HepG2 (cell line): ENCODE results near the gene EPHA1. TPM values are rescaled to one million over a fixed set of nuclear protein-coding genes. Genes with fewer than 3 reads are reported as not detected.

Experiments used
- ATAC-seq: fragments of 200-7000 bp; cut with Tn5 transposase; 3 replicates; pipeline ENCODE4 v1.9.1; 2020; ENCODE audit warnings: mild to moderate bottlenecking, moderate library complexity
- BruUV-seq: library from RNA; stranded (reverse); fragments of 400-500 nt; replicated peaks from 2 replicates; lab custom pipeline; 2021; lab: Mats Ljungman, UMichigan
- CTCF ChIA-PET: fragments of 300-600 bp; formaldehyde crosslinking; extraction: SDS; loops from one replicate; lab custom pipeline; 2021; ENCODE audit warnings: low total read pairs, inconsistent platforms, low intra/inter-chr PET ratio; lab: Yijun Ruan, JAX
- POLR2A ChIA-PET: fragments of 350-600 bp; sonication (Branson Sonifier 250); formaldehyde crosslinking; loops from one replicate; lab custom pipeline; 2020; ENCODE audit warnings: antibody characterized with exemption, inconsistent platforms; lab: Yijun Ruan, JAX
- DNase-seq: peaks from one replicate; pipeline ENCODE4 v3.0.0-alpha.2; 2015; ENCODE audit warnings: low spot score
- FAIRE-seq: peaks from 3 replicates; lab custom pipeline; 2011; peaks lifted over from hg19 to GRCh38; lab: Jason Lieb, UNC
- H2AFZ ChIP-seq: one replicate; pipeline ENCODE4 v1.6.1; 2011; ENCODE audit warnings: low read length, inconsistent platforms
- H3K27ac ChIP-seq: fragments of 300-600 bp; 3 replicates; pipeline ENCODE4 v1.8.0; 2011; ENCODE audit warnings: mixed run types, mild to moderate bottlenecking, mixed read lengths, low read length, inconsistent platforms; ENCODE audit not compliant: insufficient read depth; ENCODE audit errors: extremely low read length
- H3K27me3 ChIP-seq, 2 experiments: fragments of 200-600 bp in 1 of 2; 2 replicates in 1 of 2; 3 replicates in 1 of 2; pipeline versions ENCODE4 v1.6.0 to v1.8.0; 2011; ENCODE audit warnings: low read length in 2 of 2, mild to moderate bottlenecking in 2 of 2, moderate library complexity in 2 of 2, inconsistent platforms in 1 of 2; ENCODE audit not compliant: insufficient read depth in 2 of 2, control insufficient read depth in 1 of 2
- H3K36me3 ChIP-seq, 2 experiments: fragments of 200-600 bp in 1 of 2; replicated peaks in 1 of 2; 2 replicates in 1 of 2; 3 replicates in 1 of 2; pipeline versions ENCODE4 v1.5.1 to v1.8.0; 2011; ENCODE audit warnings: low read length in 2 of 2, inconsistent platforms in 1 of 2; ENCODE audit not compliant: insufficient read depth in 2 of 2, control insufficient read depth in 1 of 2
- H3K4me1 ChIP-seq: 2 replicates; pipeline ENCODE4 v1.5.1; 2012; ENCODE audit warnings: low read length, inconsistent platforms; ENCODE audit not compliant: insufficient read depth
- H3K4me2 ChIP-seq: 2 replicates; pipeline ENCODE4 v1.6.0; 2011; ENCODE audit warnings: low read depth, low read length, inconsistent platforms
- H3K4me3 ChIP-seq, 3 experiments: fragments of 200-600 bp in 1 of 3; sonication (generic), shearing (Covaris generic) in 1 of 3; replicated peaks in 1 of 3; 2 replicates each; pipeline ENCODE4 v1.5.1; 2011 to 2016; ENCODE audit warnings: low read length in 3 of 3, inconsistent platforms in 2 of 3, low read depth in 2 of 3, mild to moderate bottlenecking in 2 of 3, control low read depth in 1 of 3, mixed read lengths in 1 of 3; ENCODE audit not compliant: insufficient read depth in 1 of 3
- H3K79me2 ChIP-seq: one replicate; pipeline ENCODE4 v1.6.1; 2011; ENCODE audit warnings: low read length, inconsistent platforms; ENCODE audit not compliant: insufficient read depth
- H3K9ac ChIP-seq: 2 replicates; pipeline ENCODE4 v1.6.0; 2011; ENCODE audit warnings: mild to moderate bottlenecking, low read depth, low read length, inconsistent platforms; ENCODE audit not compliant: insufficient read depth
- H3K9me3 ChIP-seq: 2 replicates; pipeline ENCODE4 v1.5.1; 2012; ENCODE audit warnings: mild to moderate bottlenecking, low read length
- H4K20me1 ChIP-seq: 2 replicates; pipeline ENCODE4 v1.6.0; 2011; ENCODE audit warnings: inconsistent platforms, mild to moderate bottlenecking, low read length, moderate library complexity; ENCODE audit not compliant: insufficient read depth
- ARID2 ChIP-seq: sonication (generic); formaldehyde crosslinking; IDR thresholded peaks from 2 replicates; pipeline ENCODE4 v1.8.1; 2022; ENCODE audit warnings: mild to moderate bottlenecking, missing genetic modification reagents, borderline replicate concordance
- EZH2 ChIP-seq: conservative IDR thresholded peaks from 2 replicates; pipeline ENCODE4 v1.6.1; 2012; ENCODE audit warnings: mild to moderate bottlenecking, low read depth, low read length, moderate library complexity
- MBD4 ChIP-seq: IDR thresholded peaks from 2 replicates; pipeline ENCODE4 v1.6.1; 2012; ENCODE audit warnings: low read length, inconsistent platforms, borderline replicate concordance
- NFAT5 ChIP-seq: sonication (generic); formaldehyde crosslinking; IDR thresholded peaks from 2 replicates; pipeline ENCODE4 v1.4.0; 2020; ENCODE audit warnings: missing genetic modification reagents
- NFIB ChIP-seq: sonication (generic); formaldehyde crosslinking; IDR thresholded peaks from 2 replicates; pipeline ENCODE4 v1.9.0; 2021; ENCODE audit warnings: missing genetic modification reagents, mild to moderate bottlenecking, borderline replicate concordance
- ONECUT2 ChIP-seq: sonication (generic); formaldehyde crosslinking; IDR thresholded peaks from 2 replicates; pipeline ENCODE4 v1.4.0; 2020; ENCODE audit warnings: missing genetic modification reagents
- POLR2AphosphoS2 ChIP-seq: IDR thresholded peaks from 2 replicates; pipeline ENCODE4 v1.6.1; 2011; ENCODE audit warnings: low read depth, low read length, improper control_type of control experiment
- SMYD3 ChIP-seq: sonication (generic); formaldehyde crosslinking; IDR thresholded peaks from 2 replicates; pipeline ENCODE4 v1.8.1; 2023; ENCODE audit warnings: mild to moderate bottlenecking, missing genetic modification reagents
- STAG1 ChIP-seq: sonication (generic); formaldehyde crosslinking; IDR thresholded peaks from 2 replicates; pipeline ENCODE4 v1.4.0; 2020; ENCODE audit warnings: missing genetic modification reagents
- TERF1 ChIP-seq: sonication (generic); formaldehyde crosslinking; IDR thresholded peaks from 2 replicates; pipeline ENCODE4 v1.8.0; 2022; ENCODE audit warnings: mild to moderate bottlenecking, missing genetic modification reagents, moderate library complexity
- TIGD3 ChIP-seq: sonication (generic); formaldehyde crosslinking; IDR thresholded peaks from 2 replicates; pipeline ENCODE4 v1.5.1; 2020; ENCODE audit warnings: mild to moderate bottlenecking, missing genetic modification reagents, borderline replicate concordance
- TRIM24 ChIP-seq: sonication (generic); formaldehyde crosslinking; IDR thresholded peaks from 2 replicates; pipeline ENCODE4 v1.8.0; 2022; ENCODE audit warnings: mild to moderate bottlenecking, missing genetic modification reagents
- YY1 ChIP-seq: IDR thresholded peaks from 2 replicates; pipeline ENCODE4 v1.6.1; 2011; ENCODE audit warnings: low read length, low read depth, moderate library complexity, mild to moderate bottlenecking; ENCODE audit not compliant: insufficient read depth, insufficient replicate concordance
- ZNF264 ChIP-seq: sonication (generic); formaldehyde crosslinking; IDR thresholded peaks from 2 replicates; pipeline ENCODE4 v1.4.0; 2020; ENCODE audit warnings: missing genetic modification reagents
- ZNF34 ChIP-seq: sonication (generic); formaldehyde crosslinking; IDR thresholded peaks from 2 replicates; pipeline ENCODE4 v1.4.0; 2020; ENCODE audit warnings: mild to moderate bottlenecking, missing genetic modification reagents, borderline replicate concordance
- ZNF704 ChIP-seq: sonication (generic); formaldehyde crosslinking; IDR thresholded peaks from 2 replicates; pipeline ENCODE4 v1.8.1; 2023; ENCODE audit warnings: mild to moderate bottlenecking, inconsistent platforms, moderate library complexity, missing genetic modification reagents, borderline replicate concordance
- ZNF75D ChIP-seq: sonication (generic); formaldehyde crosslinking; IDR thresholded peaks from 2 replicates; pipeline ENCODE4 v1.8.1; 2023; ENCODE audit warnings: missing genetic modification reagents, mild to moderate bottlenecking, borderline replicate concordance
- WGBS: methylation state at CpG from one replicate; pipeline ENCODE4 v1.1.6; 2017; ENCODE audit warnings: low lambda C conversion rate; 5-methylcytosine and 5-hydroxymethylcytosine counted together
- in situ Hi-C: cut with HindIII; loops from 2 replicates; pipeline ENCODE4 v1.10.0; 2017; ENCODE audit warnings: low pct_unique_long_range_greater_than_20kb; ENCODE audit not compliant: extremely low pct_ligation_motif_present
- intact Hi-C: fragments of 100-400 bp; cut with micrococcal nuclease; formaldehyde crosslinking; loops from one replicate; pipeline ENCODE4 v1.10.0; 2022; ENCODE audit not compliant: unreplicated experiment
- polyA plus RNA-seq, 8 experiments: library from polyadenylated mRNA; depleted of rRNA in 3 of 8; stranded (reverse) in 7 of 8; unstranded in 1 of 8; fragments of >200 nt; fragmentation: Illumina TruSeq in 4 of 8; extraction: Trizol in 4 of 8; gene quantifications; 2 replicates each; pipeline versions ENCODE4 v1.2.1 to v1.2.3, GENCODE V29; 2011 to 2016; ENCODE audit warnings: low read depth in 4 of 8, missing spikeins in 1 of 8, mixed read lengths in 1 of 8; ENCODE audit not compliant: insufficient read depth in 1 of 8
- total RNA-seq, 5 experiments: library from RNA; depleted of rRNA; stranded (reverse); fragments of >200 nt; fragmentation: Illumina TruSeq; extraction: Trizol; gene quantifications; 2 replicates each; pipeline ENCODE4 v1.2.3, GENCODE V29; 2016; ENCODE audit warnings: low read depth in 1 of 5

EPHA1 gene
- total and polyA plus RNA-seq, 2 of the 13 experiments (the other 11 are each of a cell fraction or from before 2014, with no cell fraction given), result 4.6 to 17.1 TPM

GRCh38 chr7:143433759-143434158, 25.1 kb upstream of the EPHA1 start:
- Histone ChIP-seq H2AFZ (no peak overlapping the region), H3K27ac (no peak overlapping the region), H3K4me1 (no peaks in the 10 kb centered on the region), H4K20me1 (no peaks in the 10 kb centered on the region), H3K4me3 (no peak overlapping the region), H3K9me3 (no peaks in the 10 kb centered on the region), H3K9ac (no peak overlapping the region), H3K36me3 (no peaks in the 10 kb centered on the region), H3K4me2 (no peak overlapping the region), H3K27me3 (no peaks in the 10 kb centered on the region), H3K79me2 (no peaks in the 10 kb centered on the region)
- intact Hi-C loops (no loop called here), in situ Hi-C loops (no loop called here)
- 2% methylated on average over 4 of the region's 4 CpGs for WGBS
- ChIA-PET POLR2A (no interaction called here), CTCF (no interaction called here)
- no TSS peak for BruUV-seq
- ATAC-seq, result no peak
- no peak for DNase-seq
- FAIRE-seq, result no peak
- TF ChIP-seq MBD4 (no peak), NFAT5 (no peak), TERF1 (CRISPR knock-in tag) (no peak), ARID2 (no peak), EZH2 (no peak), TIGD3 (no peak), ZNF264 (no peak), TRIM24 (CRISPR knock-in tag) (no peak), ONECUT2 (CRISPR knock-in tag) (no peak), ZNF75D (CRISPR knock-in tag) (no peak), ZNF34 (CRISPR knock-in tag) (no peak), POLR2AphosphoS2 (no peak), STAG1 (CRISPR knock-in tag) (no peak), SMYD3 (CRISPR knock-in tag) (no peak), YY1 (no peak), ZNF704 (no peak), NFIB (CRISPR knock-in tag) (no peak)
